Esophagus muscularis mucosa (tissue), 4 donors: Measurements from ENCODE around the gene APH1A.

Experiments
- EP300 ChIP-seq: sonication (generic); formaldehyde crosslinking; IDR thresholded peaks from one replicate; pipeline ENCODE4 v1.6.1; 2017; ENCODE audit warnings: antibody characterized with exemption
- POLR2A ChIP-seq: fragments of 450-650 bp; IDR thresholded peaks from one replicate; pipeline ENCODE4 v1.6.1; 2017; ENCODE audit warnings: antibody characterized with exemption, moderate library complexity, mild to moderate bottlenecking, low read depth
- POLR2AphosphoS5 ChIP-seq, 2 donors: sonication (generic); formaldehyde crosslinking; IDR thresholded peaks; one replicate each; pipeline ENCODE4 v1.6.1; 2017; ENCODE audit warnings: antibody characterized with exemption in 2 of 2
- TF ChIP-seq, protein P1 (sequence below), 3 experiments: fragments of 200-600 bp in 2 of 3; fragments of 450-650 bp in 1 of 3; sonication (generic) in 2 of 3; IDR thresholded peaks; one replicate each; pipeline ENCODE4 v1.5.1; 2017 to 2019; ENCODE audit warnings: antibody characterized with exemption in 3 of 3, mild to moderate bottlenecking in 2 of 3, moderate library complexity in 1 of 3

DNA sequence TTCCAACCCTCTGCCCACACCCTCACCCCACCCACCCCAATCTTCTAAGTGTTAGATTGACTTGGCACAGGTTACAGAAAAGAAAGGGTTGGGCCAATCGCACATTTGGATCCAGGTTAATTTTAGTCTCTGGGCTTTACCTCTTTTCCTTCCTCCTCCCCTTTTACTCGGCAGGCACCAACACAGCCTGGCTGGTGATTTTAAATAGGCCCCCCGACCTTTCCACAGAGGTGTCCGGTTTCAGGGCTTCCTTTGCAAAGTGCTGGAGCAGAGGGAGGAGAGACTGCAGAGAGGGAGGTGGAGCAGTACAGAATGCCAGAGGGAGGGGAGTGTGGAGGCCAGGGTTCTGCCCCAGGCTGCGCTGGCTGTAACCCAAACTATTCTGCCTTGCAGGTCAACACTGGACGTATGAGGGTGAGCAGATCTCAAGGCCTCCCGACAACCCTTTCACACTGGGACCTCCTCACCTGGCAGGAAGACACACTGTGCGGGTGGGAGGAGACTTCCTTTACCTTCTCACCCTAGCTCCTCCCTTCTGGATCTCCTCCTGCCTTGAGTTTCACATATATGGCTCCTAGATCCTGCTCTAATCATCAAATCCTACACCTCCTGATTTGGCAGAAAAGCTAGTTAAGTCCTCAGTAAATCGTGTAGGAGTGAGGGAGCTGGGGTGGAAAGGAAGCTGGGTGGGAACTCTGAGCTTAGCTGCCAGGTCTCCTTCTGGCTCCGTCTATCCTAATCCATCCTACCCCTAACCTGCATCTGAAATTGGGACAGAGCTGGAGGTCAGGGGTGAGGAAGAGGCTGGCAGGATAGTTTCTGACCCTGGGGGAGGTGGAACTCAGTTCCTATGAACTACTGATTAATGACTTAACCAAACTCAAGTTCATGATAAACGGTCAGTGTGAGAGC lies 8.8 kb downstream of the APH1A start:
- TF ChIP-seq POLR2AphosphoS5 (IDR thresholded peaks at IDR 0.05) (no peak), POLR2A (no peak), EP300 (no peak)
- TF ChIP-seq, protein P1, sequence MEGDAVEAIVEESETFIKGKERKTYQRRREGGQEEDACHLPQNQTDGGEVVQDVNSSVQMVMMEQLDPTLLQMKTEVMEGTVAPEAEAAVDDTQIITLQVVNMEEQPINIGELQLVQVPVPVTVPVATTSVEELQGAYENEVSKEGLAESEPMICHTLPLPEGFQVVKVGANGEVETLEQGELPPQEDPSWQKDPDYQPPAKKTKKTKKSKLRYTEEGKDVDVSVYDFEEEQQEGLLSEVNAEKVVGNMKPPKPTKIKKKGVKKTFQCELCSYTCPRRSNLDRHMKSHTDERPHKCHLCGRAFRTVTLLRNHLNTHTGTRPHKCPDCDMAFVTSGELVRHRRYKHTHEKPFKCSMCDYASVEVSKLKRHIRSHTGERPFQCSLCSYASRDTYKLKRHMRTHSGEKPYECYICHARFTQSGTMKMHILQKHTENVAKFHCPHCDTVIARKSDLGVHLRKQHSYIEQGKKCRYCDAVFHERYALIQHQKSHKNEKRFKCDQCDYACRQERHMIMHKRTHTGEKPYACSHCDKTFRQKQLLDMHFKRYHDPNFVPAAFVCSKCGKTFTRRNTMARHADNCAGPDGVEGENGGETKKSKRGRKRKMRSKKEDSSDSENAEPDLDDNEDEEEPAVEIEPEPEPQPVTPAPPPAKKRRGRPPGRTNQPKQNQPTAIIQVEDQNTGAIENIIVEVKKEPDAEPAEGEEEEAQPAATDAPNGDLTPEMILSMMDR (IDR thresholded peaks at IDR 0.05) = no peak
